HEK293 (cell line): ENCODE results near the gene CADM4.
"Not testable (repeated sequence)": the region's sequence is repeated elsewhere in the genome, so short reads cannot be mapped to it uniquely, and the experiment has no call there.

Experiments
- CTCF ChIP-seq: fragments of 450-650 bp; formaldehyde crosslinking; IDR thresholded peaks from 2 replicates; pipeline ENCODE4 v1.5.1; 2016; ENCODE audit warnings: missing biosample characterization, missing genetic modification characterization
- YY1 ChIP-seq: fragments of 450-650 bp; formaldehyde crosslinking; IDR thresholded peaks from 2 replicates; pipeline ENCODE4 v1.5.1; 2018; ENCODE audit warnings: missing biosample characterization, missing genetic modification characterization
- ZBTB49 ChIP-seq: fragments of 450-650 bp; formaldehyde crosslinking; IDR thresholded peaks from 2 replicates; pipeline ENCODE4 v1.5.1; 2016; ENCODE audit warnings: missing biosample characterization, missing genetic modification characterization, low read depth
- ZNF391 ChIP-seq: fragments of 450-650 bp; formaldehyde crosslinking; IDR thresholded peaks from 2 replicates; pipeline ENCODE4 v1.5.1; 2016; ENCODE audit warnings: low read depth, missing biosample characterization, missing genetic modification characterization, borderline replicate concordance
- ZNF704 ChIP-seq: fragments of 450-650 bp; formaldehyde crosslinking; IDR thresholded peaks from 2 replicates; pipeline ENCODE4 v1.5.1; 2016; ENCODE audit warnings: missing biosample characterization, missing genetic modification characterization

GRCh38 chr19:43650276-43650675 is 10.6 kb upstream of the CADM4 start:
- not testable (repeated sequence) for TF ChIP-seq ZNF704, YY1, ZNF391, CTCF, ZBTB49 (tag by site-specific recombination)
